HG02610 (cell line): ENCODE data around the gene ETV6.

Experiments
- ATAC-seq: cut with Tn5 transposase; IDR thresholded peaks from one replicate; pipeline ENCODE4 v1.9.1; 2021; ENCODE audit warnings: mild to moderate bottlenecking, moderate library complexity; ENCODE audit not compliant: unreplicated experiment

Gene ETV6

GRCh38 chr12:11713202-11713601 is 63.7 kb downstream of the ETV6 start:
- no peak for ATAC-seq

DNA sequence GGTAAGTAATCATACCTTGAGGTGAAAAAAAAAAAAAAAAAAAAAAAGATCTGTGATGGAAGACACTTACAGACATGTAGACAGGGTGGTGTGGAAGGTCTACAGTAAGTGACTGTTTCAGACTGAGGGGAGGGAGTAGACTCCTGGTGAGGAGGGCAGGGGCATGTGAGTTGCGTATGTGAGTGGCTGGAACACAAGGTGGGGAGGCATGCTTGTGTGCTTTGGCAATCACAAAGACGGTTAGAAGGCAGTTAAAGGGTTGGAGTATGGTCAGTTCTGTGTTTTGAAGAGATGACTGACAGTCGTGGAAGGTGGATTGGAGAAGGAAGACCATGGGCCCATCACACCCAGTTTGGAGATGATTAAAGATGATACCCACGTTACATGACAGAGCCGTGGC is 65.2 kb downstream of the ETV6 start:
- ATAC-seq, result no peak

GRCh38 chr12:11715621-11716020 is 66.1 kb downstream of the ETV6 start:
- ATAC-seq, result no peak

DNA sequence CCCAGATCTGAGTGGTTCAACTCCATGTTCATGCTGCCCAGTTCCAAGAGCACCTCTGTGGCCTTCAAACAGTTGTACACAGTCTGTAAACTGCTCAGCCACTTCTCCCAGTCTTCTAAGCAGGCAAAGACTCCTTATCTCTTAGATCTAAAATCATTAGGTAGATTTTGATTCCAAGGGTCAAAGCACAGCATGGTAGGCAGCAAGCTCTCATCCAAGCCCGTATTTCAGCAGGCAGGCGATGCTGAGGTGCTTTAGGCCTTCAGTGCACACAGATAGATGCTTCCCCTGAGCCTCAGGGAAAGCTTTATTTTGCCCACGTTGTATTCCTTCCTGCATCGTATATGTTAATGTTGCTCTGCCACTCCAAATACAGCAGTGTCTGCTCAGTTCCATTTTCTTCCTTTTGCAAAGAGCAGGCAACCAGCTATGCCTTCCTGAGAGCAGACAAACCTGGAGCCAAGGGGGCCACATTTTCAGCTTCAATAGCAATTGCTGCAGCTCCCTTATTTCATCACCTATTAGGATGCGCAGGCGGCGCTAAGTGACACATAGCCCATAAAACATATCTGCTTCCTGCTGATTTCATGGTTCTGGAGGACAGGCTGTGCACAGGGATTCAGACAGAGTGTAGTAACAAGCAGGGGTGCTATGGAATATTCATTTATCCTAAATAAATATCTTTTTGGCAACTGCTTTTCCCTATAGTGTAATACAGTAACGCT is 67.5 kb downstream of the ETV6 start:
- ATAC-seq, result no peak

GRCh38 chr12:11717519-11717961 is 68.1 kb downstream of the ETV6 start:
- ATAC-seq, result peak; percentile 61

- ATAC-seq, result no peak
These were observed 68.6 kb downstream of the ETV6 start for GRCh38 chr12:11718105-11718504.

DNA sequence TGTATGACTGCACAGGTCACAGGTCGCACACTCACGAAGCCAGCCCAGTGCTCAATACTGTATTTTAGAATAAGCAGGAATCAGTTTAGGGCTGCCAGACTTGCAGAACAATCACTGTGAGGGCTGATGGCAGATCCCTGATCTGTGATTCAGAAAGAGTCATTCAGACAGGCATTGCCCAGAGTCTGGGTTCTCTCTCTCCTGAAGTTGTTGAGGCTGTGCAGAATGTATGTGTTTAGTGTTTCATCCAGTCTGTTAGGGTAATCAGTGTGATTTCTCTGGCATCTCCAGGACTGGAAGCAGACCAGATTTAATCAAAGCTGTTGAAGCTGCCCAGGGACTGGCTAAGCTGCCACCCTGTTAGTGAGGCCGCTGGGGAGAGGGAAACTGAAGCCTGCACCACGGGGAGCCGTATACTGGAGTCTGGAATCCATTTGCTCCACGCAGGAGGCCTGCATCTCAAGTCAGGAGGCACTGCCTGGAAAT is 69.3 kb downstream of the ETV6 start:
- no peak for ATAC-seq

- ATAC-seq, result no peak
These were observed 70.2 kb downstream of the ETV6 start for GRCh38 chr12:11719678-11720099.

DNA sequence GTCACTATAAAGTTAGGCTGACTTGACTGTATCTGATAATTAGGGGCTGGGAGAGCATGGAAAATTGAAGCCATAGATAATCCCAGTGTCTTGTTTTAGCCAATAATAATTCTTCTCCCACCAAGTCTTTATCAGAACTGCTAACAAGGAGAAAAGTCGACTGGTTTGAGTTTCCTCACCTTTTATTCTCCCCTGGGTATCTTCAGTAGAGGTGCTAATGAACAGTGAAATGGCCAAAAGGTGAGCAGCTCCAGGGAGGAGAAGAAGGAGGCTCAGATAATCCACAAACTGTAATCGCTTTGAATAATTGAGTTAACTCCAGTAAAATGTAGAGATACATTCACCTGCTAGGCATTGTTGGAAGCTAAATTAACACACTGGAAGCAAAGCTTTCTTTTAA is 72.6 kb downstream of the ETV6 start:
- ATAC-seq, result no peak

DNA sequence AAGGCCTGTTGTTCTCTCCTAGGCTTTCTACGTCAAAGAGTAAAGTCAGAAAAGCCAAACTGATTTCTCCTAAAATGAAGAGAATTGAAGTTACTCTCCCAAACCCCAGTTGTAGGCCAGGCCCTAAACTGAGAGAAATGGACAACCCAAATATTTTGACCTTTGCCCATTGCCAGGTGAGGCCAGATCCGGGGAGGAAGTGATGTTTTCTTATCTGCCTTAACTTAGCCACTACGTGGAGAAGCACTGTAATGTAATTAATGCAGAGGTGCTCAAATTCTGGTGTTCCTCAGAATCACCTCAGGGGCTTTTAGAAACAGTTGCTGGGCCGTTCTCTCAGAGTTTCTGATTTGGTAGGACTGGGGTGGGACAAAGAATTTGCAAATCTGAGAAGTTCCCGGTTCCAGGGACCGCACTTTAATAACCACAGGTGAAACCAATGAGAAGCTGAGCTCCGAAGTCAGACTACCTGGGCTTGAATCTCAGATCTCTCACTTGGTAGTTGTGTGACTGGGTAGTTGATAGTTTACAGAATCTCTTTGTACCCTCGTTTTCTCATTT is 73.2 kb downstream of the ETV6 start:
- ATAC-seq, result no peak

GRCh38 chr12:11723993-11724392 is 74.5 kb downstream of the ETV6 start:
- ATAC-seq, result no peak

GRCh38 chr12:11724888-11725311 is 75.4 kb downstream of the ETV6 start:
- no peak for ATAC-seq

GRCh38 chr12:11725686-11726085 is 76.2 kb downstream of the ETV6 start:
- ATAC-seq, result no peak

- no peak for ATAC-seq
These were observed 77.2 kb downstream of the ETV6 start for GRCh38 chr12:11726659-11727058.

DNA sequence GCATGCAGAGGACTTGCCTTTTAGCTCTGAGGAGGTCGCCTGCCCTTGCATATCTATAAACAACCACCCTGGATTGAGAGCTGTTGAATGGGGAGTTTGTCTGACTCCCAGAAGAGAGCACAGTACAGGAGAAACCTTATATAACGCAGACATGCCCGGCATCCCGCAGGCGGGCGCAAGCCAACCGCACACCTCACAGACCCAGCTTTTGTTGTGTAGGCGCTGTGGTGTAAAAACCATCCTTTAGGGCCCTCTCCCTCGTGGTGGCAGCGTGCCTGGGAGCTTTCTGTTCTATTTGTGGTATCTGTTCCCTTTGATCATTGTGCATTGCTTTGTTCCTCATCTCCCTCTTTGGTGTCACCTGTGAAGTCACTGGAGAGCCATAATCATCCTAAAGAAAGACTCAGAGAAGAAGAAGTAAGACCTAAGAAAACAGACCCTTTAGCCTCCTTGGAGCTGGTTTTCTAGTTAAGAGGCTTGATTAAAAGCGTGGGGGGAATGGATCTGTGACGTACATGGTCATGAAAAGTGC is 77.7 kb downstream of the ETV6 start:
- peak; percentile 28 for ATAC-seq

DNA sequence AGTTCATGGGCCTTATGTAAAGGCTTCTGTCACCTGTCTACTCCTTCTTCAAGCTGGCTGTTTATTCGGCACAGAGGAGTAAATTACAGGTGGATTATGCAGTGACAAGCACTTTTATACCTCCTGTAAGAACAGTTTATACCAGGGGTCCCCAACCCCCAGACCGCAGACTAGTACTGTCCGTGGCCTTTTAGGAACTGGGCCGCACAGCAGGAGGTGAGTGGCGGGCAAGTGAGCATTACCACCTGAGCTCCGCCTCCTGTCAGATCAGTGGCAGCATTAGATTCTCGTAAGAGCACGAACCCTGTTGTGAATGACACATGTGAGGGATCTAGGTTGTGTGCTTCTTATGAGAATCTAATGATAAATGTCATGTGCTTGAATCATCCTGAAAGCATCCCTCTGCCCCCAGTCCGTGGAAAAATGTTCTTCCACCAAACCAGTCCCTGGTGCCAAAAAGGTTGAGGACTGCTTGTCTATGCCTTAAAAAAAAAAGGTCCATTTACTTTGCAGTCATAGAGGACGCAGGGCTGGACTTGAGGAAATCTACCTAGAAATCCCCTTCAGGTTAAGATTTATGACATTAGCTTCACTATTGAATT is 78.8 kb downstream of the ETV6 start:
- ATAC-seq, result no peak

DNA sequence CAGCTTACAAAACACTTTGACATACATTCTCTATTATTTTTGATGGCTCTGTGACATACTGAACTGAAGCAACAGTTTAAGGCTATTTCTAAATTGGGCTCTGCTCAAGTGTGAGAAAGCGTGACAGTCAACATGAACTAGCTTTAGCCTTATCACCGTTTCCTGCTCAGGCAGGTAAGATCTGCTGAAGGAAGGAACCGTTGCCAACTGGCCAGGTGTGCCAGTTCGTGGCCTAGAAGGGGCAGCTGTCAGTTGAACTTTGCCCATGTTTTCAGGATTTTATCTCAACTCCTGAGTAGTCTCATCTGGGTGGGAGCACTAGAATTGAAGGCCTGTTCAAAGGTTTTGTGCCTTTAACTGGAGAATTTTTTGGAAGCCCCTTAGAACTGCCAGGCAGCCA is 79.5 kb downstream of the ETV6 start:
- no peak for ATAC-seq

GRCh38 chr12:11729439-11730150 is 80.1 kb downstream of the ETV6 start:
- peak; percentile 27 for ATAC-seq

DNA sequence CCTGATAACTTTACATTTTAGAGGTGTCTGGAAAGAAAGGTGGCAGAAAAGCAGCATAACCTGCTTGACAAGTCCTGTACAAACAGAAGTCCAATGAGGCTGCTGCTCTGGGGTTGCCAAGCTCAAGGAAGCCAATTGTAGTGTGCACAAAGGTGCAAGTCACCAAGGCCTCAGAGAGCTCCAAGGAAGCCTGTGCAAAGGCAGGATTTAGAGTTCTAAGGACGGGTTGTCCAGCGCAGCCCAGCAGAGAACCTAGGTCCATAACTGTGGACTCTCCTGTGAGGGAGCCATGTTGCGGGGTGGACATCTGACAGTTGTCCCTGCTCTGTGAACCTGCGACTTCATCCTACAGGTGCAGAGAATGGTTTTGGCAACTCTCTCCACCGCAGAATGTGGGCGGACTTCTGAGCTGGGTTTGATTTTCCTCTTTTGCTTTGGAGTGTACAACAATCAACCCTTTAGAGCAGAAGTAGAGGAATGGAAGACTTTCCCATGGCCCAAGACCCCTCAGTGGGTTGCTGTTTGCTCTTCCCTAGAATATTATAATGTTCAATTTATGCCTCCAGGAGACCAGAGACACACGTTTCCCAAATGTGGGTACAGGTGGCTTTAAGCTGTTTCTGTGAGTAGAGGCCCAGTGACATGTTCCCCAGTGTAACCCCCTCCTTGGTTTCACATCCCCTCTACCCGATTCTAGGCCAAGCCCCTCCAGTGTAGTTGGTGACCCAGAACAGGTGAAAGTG is 81.0 kb downstream of the ETV6 start:
- ATAC-seq, result peak; percentile 33

- ATAC-seq, result no peak
These were observed 81.5 kb downstream of the ETV6 start for GRCh38 chr12:11731042-11731357.

- ATAC-seq, result peak; percentile 22
These were observed 82.0 kb downstream of the ETV6 start for GRCh38 chr12:11731455-11731854.
